ENCODE measurements around the gene DBET.
"Not testable (repeated sequence)": the region's sequence is repeated elsewhere in the genome, so short reads cannot be mapped to it uniquely, and the experiment has no call there.

DBET gene

GRCh38 chr4:190094031-190094430, 29.7 kb downstream of the DBET start:
- DNase-seq (ENCODE audit: low read depth, low spot score); H3K27ac ChIP-seq; H3K9me3 ChIP-seq (ENCODE audit: low read depth, low read length); H3K36me3 ChIP-seq (ENCODE audit: insufficient read depth, low read length); H3K9ac ChIP-seq (ENCODE audit: insufficient read length); H3K4me3 ChIP-seq: not testable (repeated sequence)

GRCh38 chr4:190095335-190095734, 31.0 kb downstream of the DBET start:
- not testable (repeated sequence) for H3K36me3 ChIP-seq (ENCODE audit: insufficient read depth, low read length); H3K27ac ChIP-seq; H3K9me3 ChIP-seq (ENCODE audit: low read depth, low read length); H3K4me3 ChIP-seq; H3K9ac ChIP-seq (ENCODE audit: insufficient read length); DNase-seq (ENCODE audit: low read depth, low spot score)

- not testable (repeated sequence) for H3K36me3 ChIP-seq (ENCODE audit: insufficient read depth, low read length); H3K9ac ChIP-seq (ENCODE audit: insufficient read length); H3K27ac ChIP-seq; H3K9me3 ChIP-seq (ENCODE audit: low read depth, low read length); H3K4me3 ChIP-seq; DNase-seq (ENCODE audit: low read depth, low spot score)
These were observed 35.3 kb downstream of the DBET start for GRCh38 chr4:190099605-190100004.

- H3K27ac ChIP-seq; H3K9ac ChIP-seq (ENCODE audit: insufficient read length); H3K4me3 ChIP-seq; H3K9me3 ChIP-seq (ENCODE audit: low read depth, low read length); H3K36me3 ChIP-seq (ENCODE audit: insufficient read depth, low read length); DNase-seq (ENCODE audit: low read depth, low spot score): not testable (repeated sequence)
These were observed 37.2 kb downstream of the DBET start for GRCh38 chr4:190101525-190101924.

- not testable (repeated sequence) for H3K9me3 ChIP-seq (ENCODE audit: low read depth, low read length); DNase-seq (ENCODE audit: low read depth, low spot score); H3K9ac ChIP-seq (ENCODE audit: insufficient read length); H3K4me3 ChIP-seq; H3K36me3 ChIP-seq (ENCODE audit: insufficient read depth, low read length); H3K27ac ChIP-seq
These were observed 41.9 kb downstream of the DBET start for GRCh38 chr4:190106191-190106590.

GRCh38 chr4:190106611-190107480, 42.5 kb downstream of the DBET start:
- not testable (repeated sequence) for H3K9me3 ChIP-seq (ENCODE audit: low read depth, low read length); H3K36me3 ChIP-seq (ENCODE audit: insufficient read depth, low read length); H3K27ac ChIP-seq; H3K9ac ChIP-seq (ENCODE audit: insufficient read length); H3K4me3 ChIP-seq; DNase-seq (ENCODE audit: low read depth, low spot score)

- not testable (repeated sequence) for H3K27ac ChIP-seq; H3K9ac ChIP-seq (ENCODE audit: insufficient read length); H3K9me3 ChIP-seq (ENCODE audit: low read depth, low read length); H3K4me3 ChIP-seq; H3K36me3 ChIP-seq (ENCODE audit: insufficient read depth, low read length); DNase-seq (ENCODE audit: low read depth, low spot score)
These were observed 43.6 kb downstream of the DBET start for GRCh38 chr4:190107766-190108485.

- H3K9me3 ChIP-seq (ENCODE audit: low read depth, low read length); H3K36me3 ChIP-seq (ENCODE audit: insufficient read depth, low read length); H3K4me3 ChIP-seq; H3K9ac ChIP-seq (ENCODE audit: insufficient read length); DNase-seq (ENCODE audit: low read depth, low spot score); H3K27ac ChIP-seq: not testable (repeated sequence)
These were observed 44.5 kb downstream of the DBET start for GRCh38 chr4:190108756-190109155.

- not testable (repeated sequence) for H3K27ac ChIP-seq; H3K36me3 ChIP-seq (ENCODE audit: insufficient read depth, low read length); H3K4me3 ChIP-seq; H3K9me3 ChIP-seq (ENCODE audit: low read depth, low read length); H3K9ac ChIP-seq (ENCODE audit: insufficient read length); DNase-seq (ENCODE audit: low read depth, low spot score)
These were observed 45.2 kb downstream of the DBET start for GRCh38 chr4:190109390-190110011.

- H3K4me3 ChIP-seq; H3K9me3 ChIP-seq (ENCODE audit: low read depth, low read length); DNase-seq (ENCODE audit: low read depth, low spot score); H3K9ac ChIP-seq (ENCODE audit: insufficient read length); H3K36me3 ChIP-seq (ENCODE audit: insufficient read depth, low read length): not testable (repeated sequence)
- peak overlapping the region; percentile 51; the same call in 1 of the 2 replicates for H3K27ac ChIP-seq
These were observed 45.7 kb downstream of the DBET start for GRCh38 chr4:190110033-190110432.

GRCh38 chr4:190110570-190111295, 46.4 kb downstream of the DBET start:
- DNase-seq (ENCODE audit: low read depth, low spot score): peak; percentile 64
- H3K36me3 ChIP-seq (ENCODE audit: insufficient read depth, low read length); H3K9me3 ChIP-seq (ENCODE audit: low read depth, low read length): not testable (repeated sequence)
- H3K27ac ChIP-seq: peak overlapping the region; percentile 51
- peak overlapping the region; percentile 55 for H3K4me3 ChIP-seq
- H3K9ac ChIP-seq (ENCODE audit: insufficient read length): peak overlapping the region; percentile 35

- not testable (repeated sequence) for H3K9ac ChIP-seq (ENCODE audit: insufficient read length); H3K9me3 ChIP-seq (ENCODE audit: low read depth, low read length); H3K27ac ChIP-seq
These were observed 48.6 kb downstream of the DBET start for GRCh38 chr4:190112879-190113278.

GRCh38 chr4:190114991-190115390, 50.7 kb downstream of the DBET start:
- not testable (repeated sequence) for H3K36me3 ChIP-seq (ENCODE audit: insufficient read depth, low read length); DNase-seq (ENCODE audit: low read depth, low spot score)

More at GRCh38 chr4:190112879-190113278, 48.6 kb downstream of the DBET start:
- not testable (repeated sequence) for H3K4me3 ChIP-seq; H3K36me3 ChIP-seq (ENCODE audit: insufficient read depth, low read length); DNase-seq (ENCODE audit: low read depth, low spot score)

More at GRCh38 chr4:190114991-190115390, 50.7 kb downstream of the DBET start:
- H3K9me3 ChIP-seq (ENCODE audit: low read depth, low read length); H3K9ac ChIP-seq (ENCODE audit: insufficient read length); H3K27ac ChIP-seq; H3K4me3 ChIP-seq: not testable (repeated sequence)
